ENCODE results near the gene ABCB11. TPM values are rescaled to one million over a fixed set of nuclear protein-coding genes. Genes with fewer than 3 reads are reported as not detected.

The ABCB11 gene
- total RNA-seq, 1 experiment from 2014 or later: not detected

- no peaks in the 10 kb centered on the region for H3F3A ChIP-seq (ENCODE audit: insufficient read depth, low read depth)
- intact Hi-C loops (cut with micrococcal nuclease; ENCODE audit: unreplicated experiment): no loop called here
- H3K4me1 ChIP-seq (replicated peaks; ENCODE audit: insufficient read depth): no peaks in the 10 kb centered on the region
- no peaks in the 10 kb centered on the region for H4K20me1 ChIP-seq (ENCODE audit: insufficient read depth)
- H3K27ac ChIP-seq: no peak overlapping the region
- BruUV-seq (replicated peaks): no TSS peak
- no peak for TF ChIP-seq CTCF (conservative IDR thresholded peaks at IDR 0.05)
- no peak for TF ChIP-seq EZH2 (IDR thresholded peaks at IDR 0.05; ENCODE audit: low read depth)
- H2AFZ ChIP-seq: no peak overlapping the region
- no peak overlapping the region for H3K4me2 ChIP-seq
- ChIA-PET POLR2A (ENCODE audit: unreplicated experiment) (no interaction called here), CTCF (no interaction called here)
- H3K27me3 ChIP-seq (ENCODE audit: insufficient read depth, low read depth): no peaks in the 10 kb centered on the region
- no peaks in the 10 kb centered on the region for H3K9me2 ChIP-seq (ENCODE audit: insufficient read depth)
- H3K36me3 ChIP-seq (ENCODE audit: low read depth): no peaks in the 10 kb centered on the region
- no peaks in the 10 kb centered on the region for H3K79me2 ChIP-seq (ENCODE audit: low read depth)
- DNase-seq: no peak
- no peak overlapping the region for H3K4me3 ChIP-seq
- no peaks in the 10 kb centered on the region for H3K9me3 ChIP-seq (ENCODE audit: insufficient read depth, low read depth)
These were observed 44.7 kb downstream of the ABCB11 start for GRCh38 chr2:168986398-168986943.

GRCh38 chr2:168981651-168982050 is 49.5 kb downstream of the ABCB11 start:
- Histone ChIP-seq H3K9me3 (ENCODE audit: insufficient read depth, low read depth) (no peaks in the 10 kb centered on the region), H3K9me2 (ENCODE audit: insufficient read depth) (no peaks in the 10 kb centered on the region), H3K27ac (no peak overlapping the region), H3K4me2 (no peak overlapping the region), H4K20me1 (ENCODE audit: insufficient read depth) (no peaks in the 10 kb centered on the region), H3F3A (ENCODE audit: insufficient read depth, low read depth) (no peaks in the 10 kb centered on the region), H3K4me1 (replicated peaks; ENCODE audit: insufficient read depth) (no peaks in the 10 kb centered on the region), H3K27me3 (ENCODE audit: insufficient read depth, low read depth) (no peaks in the 10 kb centered on the region), H3K79me2 (ENCODE audit: low read depth) (no peaks in the 10 kb centered on the region), H2AFZ (no peak overlapping the region), H3K4me3 (no peak overlapping the region), H3K36me3 (ENCODE audit: low read depth) (no peaks in the 10 kb centered on the region)
- no TSS peak for BruUV-seq (replicated peaks)
- DNase-seq: no peak
- ChIA-PET POLR2A (ENCODE audit: unreplicated experiment) (no interaction called here), CTCF (no interaction called here)
- intact Hi-C loops (cut with micrococcal nuclease; ENCODE audit: unreplicated experiment): no loop called here
- no peak for TF ChIP-seq CTCF (conservative IDR thresholded peaks at IDR 0.05)
- TF ChIP-seq EZH2 (IDR thresholded peaks at IDR 0.05; ENCODE audit: low read depth): no peak

DNA sequence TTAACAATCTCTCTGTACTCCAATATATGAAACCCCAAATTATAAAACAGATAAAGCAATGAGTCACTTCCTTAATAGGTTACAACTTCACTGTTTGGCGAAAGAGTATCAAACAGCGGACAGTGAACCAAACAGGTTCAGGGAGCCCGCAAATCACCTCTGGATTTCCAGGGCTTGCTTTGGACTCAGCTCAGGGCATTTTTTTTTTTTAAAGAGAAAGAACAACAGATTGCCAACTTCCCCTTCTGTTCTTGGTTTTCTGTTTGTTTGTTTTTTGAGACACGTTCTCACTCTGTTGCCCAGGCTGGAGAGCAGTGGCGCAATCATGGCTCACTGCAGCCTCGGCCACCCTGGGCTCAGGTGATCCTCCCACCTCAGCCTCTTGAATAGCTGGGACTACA is 52.7 kb downstream of the ABCB11 start:
- Histone ChIP-seq H3K4me3 (no peak overlapping the region), H3K27ac (no peak overlapping the region), H2AFZ (no peak overlapping the region), H3K9me3 (ENCODE audit: insufficient read depth, low read depth) (no peaks in the 10 kb centered on the region), H4K20me1 (ENCODE audit: insufficient read depth) (no peaks in the 10 kb centered on the region), H3K4me2 (no peak overlapping the region), H3K36me3 (ENCODE audit: low read depth) (no peaks in the 10 kb centered on the region), H3K9me2 (ENCODE audit: insufficient read depth) (no peaks in the 10 kb centered on the region), H3K27me3 (ENCODE audit: insufficient read depth, low read depth) (no peaks in the 10 kb centered on the region), H3F3A (ENCODE audit: insufficient read depth, low read depth) (no peaks in the 10 kb centered on the region), H3K4me1 (replicated peaks; ENCODE audit: insufficient read depth) (no peaks in the 10 kb centered on the region), H3K79me2 (ENCODE audit: low read depth) (no peaks in the 10 kb centered on the region)
- ChIA-PET CTCF (no interaction called here), POLR2A (ENCODE audit: unreplicated experiment) (interaction anchor here (0.6 kb wide), 1 partner anchor 9 kb away, joined by 10 read pairs; no protein-coding TSS in a partner anchor)
- intact Hi-C loops (cut with micrococcal nuclease; ENCODE audit: unreplicated experiment): no loop called here
- peak in 1 of 2 experiments; percentile 71 for DNase-seq
- BruUV-seq (replicated peaks): no TSS peak
- TF ChIP-seq EZH2 (IDR thresholded peaks at IDR 0.05; ENCODE audit: low read depth): no peak

- Histone ChIP-seq H3K36me3 (ENCODE audit: low read depth) (no peaks in the 10 kb centered on the region), H3K27ac (no peak overlapping the region), H3K9me2 (ENCODE audit: insufficient read depth) (no peaks in the 10 kb centered on the region), H3K4me1 (replicated peaks; ENCODE audit: insufficient read depth) (no peaks in the 10 kb centered on the region), H2AFZ (no peak overlapping the region), H4K20me1 (ENCODE audit: insufficient read depth) (no peaks in the 10 kb centered on the region), H3K4me3 (no peak overlapping the region), H3K9me3 (ENCODE audit: insufficient read depth, low read depth) (no peaks in the 10 kb centered on the region), H3K79me2 (ENCODE audit: low read depth) (no peaks in the 10 kb centered on the region), H3K27me3 (ENCODE audit: insufficient read depth, low read depth) (no peaks in the 10 kb centered on the region), H3F3A (ENCODE audit: insufficient read depth, low read depth) (no peaks in the 10 kb centered on the region), H3K4me2 (no peak overlapping the region)
- intact Hi-C loops (cut with micrococcal nuclease; ENCODE audit: unreplicated experiment): no loop called here
- CTCF ChIA-PET: no interaction called here
- BruUV-seq (replicated peaks): no TSS peak
- POLR2A ChIA-PET (ENCODE audit: unreplicated experiment): no interaction called here
- no peak for DNase-seq
- no peak for TF ChIP-seq CTCF (conservative IDR thresholded peaks at IDR 0.05)
- TF ChIP-seq EZH2 (IDR thresholded peaks at IDR 0.05; ENCODE audit: low read depth): no peak
These were observed 53.5 kb downstream of the ABCB11 start for GRCh38 chr2:168977608-168978007.
